H1 (cell line): ENCODE results near the gene PALD1.

Source experiments
- CTCF ChIP-seq, 3 experiments: IDR thresholded peaks; 1 replicate in 2 of 3; 2 replicates in 1 of 3; pipeline versions ENCODE4 v1.5.1 to v1.6.1; 2011; ENCODE audit warnings: low read length in 3 of 3, mild to moderate bottlenecking in 3 of 3, inconsistent platforms in 2 of 3, low read depth in 1 of 3, moderate library complexity in 1 of 3; ENCODE audit not compliant: insufficient read depth in 1 of 3; ENCODE audit errors: control extremely low read depth in 1 of 3
- GTF2F1 ChIP-seq: IDR thresholded peaks from 2 replicates; pipeline ENCODE4 v1.6.1; 2012; ENCODE audit warnings: low read depth, low read length, improper control_type of control experiment, borderline replicate concordance
- KDM1A ChIP-seq: fragments of 200-600, 300-600 bp; sonication (generic); IDR thresholded peaks from 2 replicates; pipeline ENCODE4 v1.7.1; 2016; ENCODE audit warnings: mild to moderate bottlenecking, low read length, borderline replicate concordance
- KDM5A ChIP-seq: fragments of 200-600 bp; IDR thresholded peaks from 2 replicates; pipeline ENCODE4 v1.7.1; 2012; ENCODE audit warnings: mild to moderate bottlenecking, low read length, inconsistent platforms, mixed read lengths
- POLR2A ChIP-seq, 2 experiments: IDR thresholded peaks; 1 replicate in 1 of 2; 2 replicates in 1 of 2; pipeline ENCODE4 v1.6.1; 2011; ENCODE audit warnings: low read depth in 2 of 2, low read length in 2 of 2, mild to moderate bottlenecking in 2 of 2; ENCODE audit errors: control extremely low read depth in 1 of 2
- POLR2AphosphoS5 ChIP-seq: IDR thresholded peaks from 2 replicates; pipeline ENCODE4 v1.6.1; 2011; ENCODE audit warnings: low read depth, low read length
- RAD21 ChIP-seq, 2 experiments: IDR thresholded peaks in 1 of 2; conservative IDR thresholded peaks in 1 of 2; 2 replicates each; pipeline ENCODE4 v1.6.1; 2011; ENCODE audit warnings: low read depth in 2 of 2, low read length in 2 of 2, improper control_type of control experiment in 1 of 2, inconsistent platforms in 1 of 2, mild to moderate bottlenecking in 1 of 2, moderate library complexity in 1 of 2
- RFX5 ChIP-seq: IDR thresholded peaks from 2 replicates; pipeline ENCODE4 v1.6.1; 2011; ENCODE audit warnings: low read depth, low read length, improper control_type of control experiment, borderline replicate concordance
- TAF1 ChIP-seq: IDR thresholded peaks from 2 replicates; pipeline ENCODE4 v1.6.1; 2011; ENCODE audit warnings: mild to moderate bottlenecking, low read depth, low read length

- no peak for TF ChIP-seq POLR2A (IDR thresholded peaks at IDR 0.05; ENCODE audit: control extremely low read depth in 1 of 2, low read depth in 2 of 2, low read length in 2 of 2)
- no peak for TF ChIP-seq KDM5A
- no peak for TF ChIP-seq RAD21 (IDR thresholded peaks at IDR 0.05 in 1 of 2, conservative IDR thresholded peaks at IDR 0.05 in 1 of 2; ENCODE audit: low read depth in 2 of 2, low read length in 2 of 2)
- no peak for TF ChIP-seq CTCF (IDR thresholded peaks at IDR 0.05; ENCODE audit: control extremely low read depth in 1 of 3, insufficient read depth in 1 of 3, low read depth in 1 of 3, low read length in 3 of 3)
- no peak for TF ChIP-seq KDM1A
- TF ChIP-seq TAF1: no peak
- TF ChIP-seq POLR2AphosphoS5: no peak
- TF ChIP-seq GTF2F1: no peak
- TF ChIP-seq RFX5: no peak
Observed at GRCh38 chr10:70509757-70510147, 31.2 kb downstream of the PALD1 start.
